Lung microvascular endothelial cell (primary cell): ENCODE results near the gene ZNF674. TPM values are rescaled to one million over a fixed set of nuclear protein-coding genes. Genes with fewer than 3 reads are reported as not detected.
"Not testable (repeated sequence)": the region's sequence is repeated elsewhere in the genome, so short reads cannot be mapped to it uniquely, and the experiment has no call there.

ENCODE experiments used
- DNase-seq, 2 donors: peaks; one replicate each; pipeline versions ENCODE4 v3.0.0 to v3.0.0-alpha.2; 2010; ENCODE audit warnings: low read depth in 2 of 2
- total RNA-seq: library from RNA; depleted of rRNA; stranded (reverse); fragments of >200 nt; gene quantifications from 2 replicates; pipeline ENCODE4 v1.2.1, GENCODE V29; 2014

ZNF674 gene
- total RNA-seq, 1 donor from 2014 or later, result 4.0 TPM

DNA sequence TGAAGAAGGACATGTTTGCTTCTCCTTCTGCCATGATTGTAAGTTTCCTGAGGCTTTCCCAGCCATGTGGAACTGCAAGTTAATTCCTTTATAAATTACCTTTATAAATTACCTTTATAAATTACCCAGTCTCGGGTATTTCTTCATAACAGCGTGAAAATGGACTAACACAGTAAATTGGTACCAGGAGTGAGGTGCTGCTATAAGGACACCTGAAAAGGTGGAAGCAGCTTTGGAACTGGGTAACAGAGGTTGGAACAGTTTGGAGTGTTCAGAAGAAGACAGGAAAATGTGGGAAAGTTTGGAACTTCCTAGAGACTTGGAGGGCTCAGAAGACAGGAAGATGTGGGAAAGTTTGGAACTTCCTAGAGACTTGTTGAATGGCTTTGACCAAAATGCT lies 66.6 kb downstream of the ZNF674 start:
- DNase-seq, result not testable (repeated sequence)

DNA sequence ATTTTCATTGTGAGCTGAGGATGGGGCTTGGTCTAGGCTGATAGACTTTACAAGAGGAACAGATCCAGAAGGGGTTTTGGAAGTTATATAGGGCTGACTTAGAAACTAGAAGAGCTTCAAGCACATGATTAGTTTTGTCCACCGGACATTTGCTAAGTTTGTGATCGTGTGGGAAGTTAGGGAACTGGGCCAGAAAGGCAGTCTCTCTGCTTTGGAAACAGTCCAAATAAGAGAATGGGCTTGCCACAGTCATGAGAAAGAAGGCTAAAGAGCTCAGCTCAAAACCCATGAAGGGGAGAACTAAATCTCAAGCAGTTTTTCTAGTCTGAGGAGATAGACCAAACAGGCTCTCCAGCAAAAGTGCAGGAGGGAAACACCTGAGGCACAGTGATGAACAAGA lies 67.8 kb downstream of the ZNF674 start:
- peak; percentile 45 to 56 for DNase-seq

DNA sequence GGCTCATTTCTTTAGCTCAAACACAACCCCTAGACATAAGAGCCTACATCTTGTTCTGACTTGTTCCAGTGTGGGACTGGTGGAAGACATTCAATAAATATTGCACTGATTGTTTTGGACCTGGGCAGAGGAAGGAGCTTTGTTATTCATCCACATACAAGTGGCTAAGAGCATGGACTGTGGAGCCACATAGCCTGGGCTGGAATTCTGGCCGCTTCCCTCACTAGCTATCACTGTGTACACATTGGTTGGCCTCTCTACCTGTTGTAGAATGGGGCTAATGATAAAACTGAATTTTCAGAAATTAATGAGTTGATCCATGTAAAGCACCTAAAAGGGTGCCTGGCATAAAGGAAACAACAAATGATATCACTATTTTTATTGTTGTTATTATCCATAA lies 80.0 kb downstream of the ZNF674 start:
- peak in 1 of 2 donors; percentile 34 for DNase-seq

DNA sequence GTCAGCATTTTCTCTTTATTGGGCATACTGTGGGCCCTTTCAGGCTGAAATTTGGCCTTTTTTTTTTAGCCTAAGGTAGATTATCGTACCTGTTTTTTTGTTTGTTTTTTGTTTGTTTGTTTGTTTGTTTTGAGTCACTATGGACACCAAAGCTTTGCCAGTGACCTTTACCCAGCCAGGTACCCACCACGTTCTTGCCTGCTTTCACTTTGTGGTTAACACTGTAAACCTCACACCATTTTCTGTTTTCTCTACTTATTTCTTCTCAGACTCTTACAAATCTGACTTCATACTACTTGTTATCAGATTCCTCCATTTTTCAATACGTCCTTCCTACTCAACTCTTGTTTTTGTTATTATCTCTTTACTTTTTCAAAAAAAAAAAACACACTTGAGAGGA lies 81.5 kb downstream of the ZNF674 start:
- no peak for DNase-seq

DNA sequence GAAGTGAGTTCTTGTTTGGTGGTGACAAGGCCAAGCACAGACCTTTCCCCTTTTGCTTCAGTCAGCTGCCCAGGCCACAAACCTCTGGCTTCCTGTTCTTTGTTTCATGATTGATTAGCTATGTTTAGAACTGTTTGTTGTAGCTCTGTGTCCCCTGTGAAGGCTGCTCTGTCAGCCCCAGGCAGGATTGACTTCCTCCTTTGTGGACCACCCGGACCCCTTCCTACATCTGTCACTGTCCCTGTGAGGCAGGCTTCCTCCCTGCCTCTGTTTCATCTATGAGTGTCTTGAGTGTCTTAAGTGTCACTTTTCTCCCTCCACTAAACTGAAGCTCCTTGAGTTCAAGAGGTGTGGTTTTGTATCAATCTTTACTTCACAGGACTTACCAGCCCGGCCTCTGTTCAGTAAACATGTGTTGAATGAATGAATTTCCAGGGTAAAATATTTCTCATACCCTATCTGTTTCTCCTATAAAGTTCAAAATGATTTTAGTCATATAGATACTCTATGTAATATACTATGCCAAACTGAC lies 83.5 kb downstream of the ZNF674 start:
- peak; percentile 6 to 17 for DNase-seq

DNA sequence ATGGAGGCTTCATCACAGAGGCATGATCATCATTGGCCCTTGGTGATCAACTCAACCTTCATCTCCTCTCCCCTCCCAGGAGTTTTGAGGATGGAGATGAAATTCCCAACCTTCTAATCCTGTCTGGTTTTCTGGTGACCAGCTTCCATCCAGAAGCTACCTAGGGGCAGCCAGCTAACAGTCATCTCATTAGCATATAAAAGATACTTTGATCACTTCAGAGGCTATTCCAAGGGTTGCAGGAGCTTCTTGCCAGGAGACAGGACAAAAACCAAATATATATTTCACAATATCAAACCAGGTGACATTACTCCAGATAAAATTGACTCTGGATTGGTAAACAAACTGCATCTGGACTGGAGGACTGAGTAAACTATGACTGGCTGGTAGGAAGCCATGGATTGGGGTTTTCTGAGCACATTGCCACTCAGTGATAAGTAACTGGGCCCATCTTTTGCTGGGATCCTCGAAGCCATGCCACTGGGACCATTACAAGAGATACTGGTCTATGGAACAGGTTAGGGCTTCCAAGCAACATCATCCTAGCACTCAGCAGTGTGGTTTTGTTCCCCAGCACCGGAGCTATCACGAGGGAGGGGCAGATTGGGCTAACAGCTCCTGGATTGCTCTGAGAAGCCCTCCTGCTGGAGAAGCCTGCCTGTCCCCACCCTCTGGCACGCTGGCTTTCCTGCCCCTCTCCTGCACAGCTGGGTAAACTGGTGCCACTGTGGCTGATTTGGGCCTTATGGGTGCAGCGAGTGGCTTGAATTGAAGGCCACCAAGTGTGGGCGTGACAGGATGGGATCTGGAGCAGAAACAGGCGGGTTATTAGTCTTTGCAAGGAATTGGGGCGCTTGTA lies 84.2 kb downstream of the ZNF674 start:
- DNase-seq, result not testable (repeated sequence)

DNA sequence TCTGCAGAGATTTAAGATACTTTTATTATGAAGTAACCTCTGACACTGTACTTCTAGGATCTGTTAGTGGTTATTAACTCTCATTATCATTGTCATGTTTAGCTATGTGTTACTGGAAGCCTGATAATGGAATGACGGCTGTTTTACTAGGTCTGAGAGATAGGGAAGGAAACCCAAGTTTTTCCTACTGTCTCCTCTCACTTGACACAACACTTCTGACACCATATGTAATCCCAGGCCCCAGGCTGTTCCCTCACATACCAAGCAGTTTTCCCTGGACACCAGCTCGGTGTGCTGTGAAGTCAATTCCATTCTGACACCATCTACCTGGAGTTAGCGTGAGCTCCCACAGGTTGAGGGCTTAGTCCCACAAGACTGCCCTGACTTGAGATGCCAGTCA lies 85.6 kb downstream of the ZNF674 start:
- no peak for DNase-seq

DNA sequence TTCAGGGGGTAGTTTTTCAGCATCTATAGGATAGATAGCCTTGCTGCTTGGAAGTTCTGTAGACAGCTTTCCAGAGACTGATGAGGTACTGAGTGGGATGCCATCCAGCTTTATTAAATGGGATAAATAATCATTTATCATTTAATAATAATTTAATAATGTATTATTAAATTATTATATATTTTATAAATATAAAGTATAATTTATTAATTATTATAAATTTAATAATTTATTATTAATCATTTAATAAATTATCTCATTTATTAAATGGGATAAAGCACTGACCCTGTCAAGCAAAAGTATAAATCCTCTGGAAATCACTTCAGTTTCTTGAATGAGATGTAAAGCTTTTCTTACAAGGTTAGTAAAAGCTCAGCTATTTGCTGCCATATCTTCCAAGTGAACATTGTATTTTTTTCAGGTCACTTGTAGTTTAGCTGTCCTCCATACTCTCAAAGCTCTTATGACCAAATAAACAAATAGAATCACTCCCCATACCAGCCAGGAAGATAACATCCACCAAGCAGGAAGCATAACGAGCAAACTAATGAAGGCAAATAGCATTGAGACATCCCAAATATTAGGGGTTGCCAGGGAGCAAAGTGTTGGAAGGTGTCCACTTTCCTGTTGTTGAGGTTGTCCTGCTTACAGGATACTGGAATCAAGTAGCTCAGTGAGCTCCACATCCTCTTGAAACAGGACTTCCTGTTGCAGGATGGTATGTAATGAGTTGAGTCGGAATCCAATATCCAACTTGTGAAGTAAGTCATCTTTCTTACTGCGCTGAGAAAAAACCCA lies 88.9 kb downstream of the ZNF674 start:
- peak; percentile 93 to 96 for DNase-seq

Other genes starting within 250 kb of the ZNF674 start
- 24.2 and 34.5 TPM in 2 replicates for gene CHST7, start 28.3 kb upstream of the ZNF674 start, total RNA-seq
- gene SLC9A7, start 213.7 kb upstream of the ZNF674 start, total RNA-seq, result 6.8 and 9.3 TPM in 2 replicates